Gastroesophageal sphincter (tissue), 3 donors: ENCODE results near the gene TNFRSF4.

Experiments used
- EP300 ChIP-seq: sonication (generic); formaldehyde crosslinking; IDR thresholded peaks from one replicate; pipeline ENCODE4 v1.6.1; 2017; ENCODE audit warnings: antibody characterized with exemption, mild to moderate bottlenecking
- POLR2AphosphoS5 ChIP-seq: sonication (generic); formaldehyde crosslinking; IDR thresholded peaks from one replicate; pipeline ENCODE4 v1.6.1; 2017; ENCODE audit warnings: antibody characterized with exemption
- TF ChIP-seq, protein P1 (sequence below), 4 experiments: fragments of 200-600 bp in 2 of 4; fragments of 450-650 bp in 2 of 4; sonication (generic) in 1 of 4; IDR thresholded peaks; one replicate each; pipeline ENCODE4 v1.5.1; 2017 to 2019; ENCODE audit warnings: antibody characterized with exemption in 4 of 4, mild to moderate bottlenecking in 2 of 4, moderate library complexity in 2 of 4

GRCh38 chr1:1170215-1171091, 43.5 kb downstream of the TNFRSF4 start:
- TF ChIP-seq, protein P1, sequence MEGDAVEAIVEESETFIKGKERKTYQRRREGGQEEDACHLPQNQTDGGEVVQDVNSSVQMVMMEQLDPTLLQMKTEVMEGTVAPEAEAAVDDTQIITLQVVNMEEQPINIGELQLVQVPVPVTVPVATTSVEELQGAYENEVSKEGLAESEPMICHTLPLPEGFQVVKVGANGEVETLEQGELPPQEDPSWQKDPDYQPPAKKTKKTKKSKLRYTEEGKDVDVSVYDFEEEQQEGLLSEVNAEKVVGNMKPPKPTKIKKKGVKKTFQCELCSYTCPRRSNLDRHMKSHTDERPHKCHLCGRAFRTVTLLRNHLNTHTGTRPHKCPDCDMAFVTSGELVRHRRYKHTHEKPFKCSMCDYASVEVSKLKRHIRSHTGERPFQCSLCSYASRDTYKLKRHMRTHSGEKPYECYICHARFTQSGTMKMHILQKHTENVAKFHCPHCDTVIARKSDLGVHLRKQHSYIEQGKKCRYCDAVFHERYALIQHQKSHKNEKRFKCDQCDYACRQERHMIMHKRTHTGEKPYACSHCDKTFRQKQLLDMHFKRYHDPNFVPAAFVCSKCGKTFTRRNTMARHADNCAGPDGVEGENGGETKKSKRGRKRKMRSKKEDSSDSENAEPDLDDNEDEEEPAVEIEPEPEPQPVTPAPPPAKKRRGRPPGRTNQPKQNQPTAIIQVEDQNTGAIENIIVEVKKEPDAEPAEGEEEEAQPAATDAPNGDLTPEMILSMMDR (IDR thresholded peaks at IDR 0.05), result no peak
- no peak for TF ChIP-seq EP300
- TF ChIP-seq POLR2AphosphoS5, result no peak
